Measurements from ENCODE around the gene RAD50.

The RAD50 gene

GRCh38 chr5:132669966-132670882 is 113.4 kb downstream of the RAD50 start:
- H3K36me3 ChIP-seq (ENCODE audit: insufficient read depth), result no peaks in the 10 kb centered on the region
- no peak for TF ChIP-seq CTCF (conservative IDR thresholded peaks at IDR 0.05; ENCODE audit: low read depth, low read length)
- no peak overlapping the region for H2AFZ ChIP-seq (ENCODE audit: low read depth)
- H3K4me2 ChIP-seq, result no peak overlapping the region
- no peaks in the 10 kb centered on the region for H3K27me3 ChIP-seq (ENCODE audit: insufficient read depth, low read depth)
- H3K4me3 ChIP-seq (IDR thresholded peaks at IDR 0.05; ENCODE audit: insufficient read depth, low read depth, low read length), result no peak overlapping the region
- no peak overlapping the region for H3K9ac ChIP-seq
- no peaks in the 10 kb centered on the region for H4K20me1 ChIP-seq (ENCODE audit: insufficient read depth)
- no peak overlapping the region for H3K27ac ChIP-seq
- no peaks in the 10 kb centered on the region for H3K79me2 ChIP-seq (ENCODE audit: insufficient read depth, low read depth)
- no peaks in the 10 kb centered on the region for H3K4me1 ChIP-seq (ENCODE audit: low read depth, poor library complexity, severe bottlenecking)

GRCh38 chr5:132671000-132671399 is 114.2 kb downstream of the RAD50 start:
- Histone ChIP-seq H3K79me2 (ENCODE audit: insufficient read depth, low read depth) (no peaks in the 10 kb centered on the region), H3K4me2 (no peak overlapping the region), H2AFZ (ENCODE audit: low read depth) (no peak overlapping the region), H3K4me3 (IDR thresholded peaks at IDR 0.05; ENCODE audit: insufficient read depth, low read depth, low read length) (no peak overlapping the region), H3K27me3 (ENCODE audit: insufficient read depth, low read depth) (no peaks in the 10 kb centered on the region), H3K9ac (no peak overlapping the region), H3K27ac (no peak overlapping the region), H4K20me1 (ENCODE audit: insufficient read depth) (no peaks in the 10 kb centered on the region), H3K36me3 (ENCODE audit: insufficient read depth) (no peaks in the 10 kb centered on the region), H3K4me1 (ENCODE audit: low read depth, poor library complexity, severe bottlenecking) (no peaks in the 10 kb centered on the region)
- no peak for TF ChIP-seq CTCF (conservative IDR thresholded peaks at IDR 0.05; ENCODE audit: low read depth, low read length)

DNA sequence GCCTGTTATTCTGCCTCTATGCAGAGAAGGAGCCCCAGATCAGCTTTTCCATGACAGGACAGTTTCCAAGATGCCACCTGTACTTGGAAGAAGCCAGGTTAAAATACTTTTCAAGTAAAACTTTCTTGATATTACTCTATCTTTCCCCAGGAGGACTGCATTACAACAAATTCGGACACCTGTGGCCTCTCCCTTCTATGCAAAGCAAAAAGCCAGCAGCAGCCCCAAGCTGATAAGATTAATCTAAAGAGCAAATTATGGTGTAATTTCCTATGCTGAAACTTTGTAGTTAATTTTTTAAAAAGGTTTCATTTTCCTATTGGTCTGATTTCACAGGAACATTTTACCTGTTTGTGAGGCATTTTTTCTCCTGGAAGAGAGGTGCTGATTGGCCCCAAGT is 116.7 kb downstream of the RAD50 start:
- Histone ChIP-seq H3K4me2 (no peak overlapping the region), H3K27ac (no peak overlapping the region), H3K4me3 (IDR thresholded peaks at IDR 0.05; ENCODE audit: insufficient read depth, low read depth, low read length) (no peak overlapping the region), H3K4me1 (ENCODE audit: low read depth, poor library complexity, severe bottlenecking) (no peaks in the 10 kb centered on the region), H2AFZ (ENCODE audit: low read depth) (no peak overlapping the region), H3K36me3 (ENCODE audit: insufficient read depth) (no peaks in the 10 kb centered on the region), H4K20me1 (ENCODE audit: insufficient read depth) (no peaks in the 10 kb centered on the region), H3K9ac (no peak overlapping the region), H3K27me3 (ENCODE audit: insufficient read depth, low read depth) (no peaks in the 10 kb centered on the region), H3K79me2 (ENCODE audit: insufficient read depth, low read depth) (no peaks in the 10 kb centered on the region)
- no peak for TF ChIP-seq CTCF (conservative IDR thresholded peaks at IDR 0.05; ENCODE audit: low read depth, low read length)

- no peaks in the 10 kb centered on the region for H3K36me3 ChIP-seq (ENCODE audit: insufficient read depth)
- no peak within 1 kb of the TSS for H2AFZ ChIP-seq (ENCODE audit: low read depth)
- H3K79me2 ChIP-seq (ENCODE audit: insufficient read depth, low read depth), result no peaks in the 10 kb centered on the region
- no peaks in the 10 kb centered on the region for H3K4me1 ChIP-seq (ENCODE audit: low read depth, poor library complexity, severe bottlenecking)
- no peak within 1 kb of the TSS for H3K4me2 ChIP-seq
- TF ChIP-seq CTCF (conservative IDR thresholded peaks at IDR 0.05; ENCODE audit: low read depth, low read length), result no peak
- H4K20me1 ChIP-seq (ENCODE audit: insufficient read depth), result no peaks in the 10 kb centered on the region
- no peaks in the 10 kb centered on the region for H3K27me3 ChIP-seq (ENCODE audit: insufficient read depth, low read depth)
- no peak within 1 kb of the TSS for H3K4me3 ChIP-seq (IDR thresholded peaks at IDR 0.05; ENCODE audit: insufficient read depth, low read depth, low read length)
- H3K27ac ChIP-seq, result no peak within 1 kb of the TSS
- no peak within 1 kb of the TSS for H3K9ac ChIP-seq
These were observed 117.3 kb downstream of the RAD50 start, which contains the start of gene IL4 for GRCh38 chr5:132673939-132674630. IL4 (plus strand) TSS chr5:132673989; CDS start chr5:132674051, 62 bp downstream.
